Peyer's patch (tissue), 4 donors: ENCODE data around the gene KDM3A. TPM values are rescaled to one million over a fixed set of nuclear protein-coding genes. Genes with fewer than 3 reads are reported as not detected.
"Not testable (repeated sequence)": the region's sequence is repeated elsewhere in the genome, so short reads cannot be mapped to it uniquely, and the experiment has no call there.

Source experiments
- DNase-seq, 3 donors: peaks; one replicate each; pipeline ENCODE4 v3.0.0-alpha.2; 2017 to 2019
- H3K27ac ChIP-seq, 4 donors: fragments of 200-600 bp; sonication (generic); one replicate each; pipeline ENCODE4 v1.5.1; 2016 to 2019
- H3K27me3 ChIP-seq, 2 donors: fragments of 200-600 bp; sonication (generic); one replicate each; pipeline ENCODE4 v1.5.1; 2019
- H3K36me3 ChIP-seq, 3 donors: fragments of 200-600 bp; sonication (generic); one replicate each; pipeline ENCODE4 v1.5.1; 2016 to 2019
- H3K4me1 ChIP-seq, 4 donors: fragments of 200-600 bp; sonication (generic); one replicate each; pipeline ENCODE4 v1.5.1; 2016 to 2019
- H3K4me3 ChIP-seq, 4 donors: fragments of 200-600 bp; sonication (generic); 1 replicate in 3 of 4; 2 replicates in 1 of 4; pipeline ENCODE4 v1.5.1; 2016 to 2019; ENCODE audit warnings: mild to moderate bottlenecking in 1 of 4
- H3K9me3 ChIP-seq, 4 donors: fragments of 200-600 bp; sonication (generic); one replicate each; pipeline ENCODE4 v1.5.1; 2016 to 2019; ENCODE audit warnings: mild to moderate bottlenecking in 1 of 4
- POLR2A ChIP-seq, 2 donors: fragments of 450-650 bp; IDR thresholded peaks; one replicate each; pipeline ENCODE4 v1.5.1; 2017; ENCODE audit warnings: antibody characterized with exemption in 2 of 2, mild to moderate bottlenecking in 2 of 2, moderate library complexity in 2 of 2
- total RNA-seq, 4 donors: library from RNA; depleted of rRNA; stranded (reverse); fragments of >200 nt; gene quantifications; one replicate each; pipeline ENCODE4 v1.1.0, GENCODE V29; 2016
- TF ChIP-seq, protein P1 (sequence below), 6 experiments: fragments of 450-650 bp in 4 of 6; fragments of 200-600 bp in 2 of 6; sonication (generic) in 1 of 6; IDR thresholded peaks; one replicate each; pipeline ENCODE4 v1.5.1; 2017 to 2019; ENCODE audit warnings: antibody characterized with exemption in 6 of 6, mild to moderate bottlenecking in 3 of 6, moderate library complexity in 1 of 6

Gene KDM3A
- total RNA-seq, 4 donors from 2014 or later, result 42.9 to 93.1 (median 61.1) TPM

DNA sequence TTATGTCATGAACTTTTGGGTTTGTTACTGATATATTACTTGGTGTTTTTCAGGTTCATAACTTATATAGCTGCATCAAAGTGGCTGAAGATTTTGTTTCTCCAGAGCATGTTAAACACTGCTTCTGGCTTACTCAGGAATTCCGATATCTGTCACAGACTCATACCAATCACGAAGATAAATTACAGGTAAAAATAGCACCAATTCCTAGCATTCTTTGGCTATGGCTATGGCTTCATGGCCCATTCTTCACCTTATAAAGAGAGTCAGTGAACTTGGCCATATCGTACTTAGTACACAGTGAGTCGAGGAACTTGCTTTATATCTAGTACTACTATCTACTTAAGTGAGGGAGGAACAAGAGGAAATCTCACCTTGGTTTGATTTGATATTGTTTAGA, 49.9 kb downstream of the KDM3A start:
- Histone ChIP-seq H3K27me3 (no peaks in the 10 kb centered on the region), H3K4me1 (no peaks in the 10 kb centered on the region), H3K36me3 (peaks cover 0 to 96% (median 0%) of the 10 kb centered on the region in 3 donors), H3K4me3 (no peak overlapping the region), H3K9me3 (no peaks in the 10 kb centered on the region), H3K27ac (no peak overlapping the region)
- no peak for TF ChIP-seq POLR2A (IDR thresholded peaks at IDR 0.05)
- TF ChIP-seq, protein P1, sequence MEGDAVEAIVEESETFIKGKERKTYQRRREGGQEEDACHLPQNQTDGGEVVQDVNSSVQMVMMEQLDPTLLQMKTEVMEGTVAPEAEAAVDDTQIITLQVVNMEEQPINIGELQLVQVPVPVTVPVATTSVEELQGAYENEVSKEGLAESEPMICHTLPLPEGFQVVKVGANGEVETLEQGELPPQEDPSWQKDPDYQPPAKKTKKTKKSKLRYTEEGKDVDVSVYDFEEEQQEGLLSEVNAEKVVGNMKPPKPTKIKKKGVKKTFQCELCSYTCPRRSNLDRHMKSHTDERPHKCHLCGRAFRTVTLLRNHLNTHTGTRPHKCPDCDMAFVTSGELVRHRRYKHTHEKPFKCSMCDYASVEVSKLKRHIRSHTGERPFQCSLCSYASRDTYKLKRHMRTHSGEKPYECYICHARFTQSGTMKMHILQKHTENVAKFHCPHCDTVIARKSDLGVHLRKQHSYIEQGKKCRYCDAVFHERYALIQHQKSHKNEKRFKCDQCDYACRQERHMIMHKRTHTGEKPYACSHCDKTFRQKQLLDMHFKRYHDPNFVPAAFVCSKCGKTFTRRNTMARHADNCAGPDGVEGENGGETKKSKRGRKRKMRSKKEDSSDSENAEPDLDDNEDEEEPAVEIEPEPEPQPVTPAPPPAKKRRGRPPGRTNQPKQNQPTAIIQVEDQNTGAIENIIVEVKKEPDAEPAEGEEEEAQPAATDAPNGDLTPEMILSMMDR (IDR thresholded peaks at IDR 0.05), result no peak
- DNase-seq, result no peak

DNA sequence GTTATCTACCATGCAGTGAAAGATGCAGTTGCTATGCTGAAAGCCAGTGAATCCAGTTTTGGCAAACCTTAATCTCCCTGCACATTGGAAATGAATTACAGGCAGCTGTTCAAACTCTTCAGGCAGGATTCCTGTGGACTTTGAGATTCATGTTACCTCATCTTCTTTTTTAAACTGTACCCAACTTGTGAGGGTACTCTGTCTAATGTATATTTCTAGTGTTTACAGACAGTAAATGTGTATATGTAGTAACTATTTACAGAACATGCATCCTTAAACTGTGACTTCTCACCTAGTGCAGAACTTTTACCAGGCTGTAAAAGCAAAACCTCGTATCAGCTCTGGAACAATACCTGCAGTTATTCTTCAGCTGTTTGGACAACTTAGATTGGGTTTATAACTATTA, 50.9 kb downstream of the KDM3A start:
- DNase-seq, result no peak
- Histone ChIP-seq H3K27me3 (no peaks in the 10 kb centered on the region), H3K4me1 (no peaks in the 10 kb centered on the region), H3K27ac (no peak overlapping the region), H3K36me3 (peaks cover 0 to 96% (median 0%) of the 10 kb centered on the region in 3 donors), H3K9me3 (no peaks in the 10 kb centered on the region), H3K4me3 (no peak overlapping the region)
- no peak for TF ChIP-seq POLR2A (IDR thresholded peaks at IDR 0.05)
- TF ChIP-seq, protein P1 (IDR thresholded peaks at IDR 0.05), result no peak

DNA sequence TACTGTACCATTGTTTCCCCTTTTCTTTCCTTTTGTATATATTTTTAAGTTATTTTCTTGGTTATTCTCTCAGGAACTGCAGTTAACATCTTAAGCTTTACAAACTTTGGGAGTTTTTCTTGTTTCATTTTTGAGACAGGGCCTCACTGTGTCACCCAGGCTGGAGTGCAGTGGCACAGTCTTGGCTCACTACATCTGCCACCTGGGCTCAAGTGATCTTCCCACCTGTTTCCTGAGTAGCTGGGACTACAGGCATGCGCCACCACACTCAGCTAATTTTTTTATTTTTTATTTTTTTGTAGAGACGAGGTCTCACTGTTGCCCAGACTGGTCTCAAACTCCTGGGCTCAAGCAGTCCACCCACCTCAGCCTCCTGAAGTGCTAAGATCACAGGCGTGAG, 55.2 kb downstream of the KDM3A start:
- not testable (repeated sequence) for H3K27ac ChIP-seq, H3K4me3 ChIP-seq, DNase-seq, H3K4me1 ChIP-seq, H3K27me3 ChIP-seq
- Histone ChIP-seq H3K9me3 (peaks cover 0 to 14% (median 7%) of the 10 kb centered on the region in 4 donors), H3K36me3 (peaks cover 0 to 96% (median 3%) of the 10 kb centered on the region in 3 donors)

DNA sequence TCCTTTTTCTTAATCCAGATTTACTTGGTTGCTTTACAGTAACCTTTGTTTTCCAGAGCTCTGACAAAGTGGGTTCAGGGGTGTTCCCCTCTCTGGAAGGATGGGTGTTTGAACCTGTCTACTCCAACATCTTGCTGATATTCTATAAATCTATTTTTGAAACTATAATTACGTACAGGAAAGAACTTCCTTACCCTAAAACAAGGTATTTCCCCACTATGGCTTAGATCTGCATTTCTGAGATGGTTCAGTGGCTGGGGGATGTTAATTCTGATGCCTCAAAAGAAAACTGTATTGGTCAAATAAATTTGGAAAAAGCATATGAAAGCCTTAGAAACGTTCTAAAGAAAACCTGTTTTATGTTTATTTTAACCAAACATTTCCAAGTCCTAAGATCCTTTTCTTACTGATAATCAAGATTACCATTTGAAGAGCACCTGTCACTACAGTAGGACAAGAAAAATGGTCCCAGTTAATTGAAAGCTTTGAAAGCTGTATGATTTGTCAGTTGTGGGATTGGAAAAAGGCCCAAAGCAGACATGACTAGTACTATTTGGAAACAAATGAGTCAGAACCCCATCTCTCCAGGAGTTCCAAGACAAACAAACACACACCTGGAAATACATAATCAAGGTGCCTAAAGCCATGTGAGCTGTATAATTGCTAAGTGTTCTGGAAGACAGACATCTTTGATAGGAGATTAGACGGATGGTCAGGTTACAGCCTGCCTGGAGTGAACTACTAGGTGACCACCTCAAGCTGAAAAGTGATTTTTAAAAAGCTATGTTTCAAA, 57.5 kb downstream of the KDM3A start:
- no peak for DNase-seq
- TF ChIP-seq, protein P1 (IDR thresholded peaks at IDR 0.05), result no peak
- TF ChIP-seq POLR2A (IDR thresholded peaks at IDR 0.05), result no peak
- H3K27ac ChIP-seq, result no peak overlapping the region
- H3K4me3 ChIP-seq, result no peak overlapping the region
- peaks cover 0 to 93% (median 3%) of the 10 kb centered on the region in 3 donors for H3K36me3 ChIP-seq
- H3K9me3 ChIP-seq, result peaks cover 0 to 14% (median 7%) of the 10 kb centered on the region in 4 donors
- H3K4me1 ChIP-seq, result no peaks in the 10 kb centered on the region
- no peaks in the 10 kb centered on the region for H3K27me3 ChIP-seq

DNA sequence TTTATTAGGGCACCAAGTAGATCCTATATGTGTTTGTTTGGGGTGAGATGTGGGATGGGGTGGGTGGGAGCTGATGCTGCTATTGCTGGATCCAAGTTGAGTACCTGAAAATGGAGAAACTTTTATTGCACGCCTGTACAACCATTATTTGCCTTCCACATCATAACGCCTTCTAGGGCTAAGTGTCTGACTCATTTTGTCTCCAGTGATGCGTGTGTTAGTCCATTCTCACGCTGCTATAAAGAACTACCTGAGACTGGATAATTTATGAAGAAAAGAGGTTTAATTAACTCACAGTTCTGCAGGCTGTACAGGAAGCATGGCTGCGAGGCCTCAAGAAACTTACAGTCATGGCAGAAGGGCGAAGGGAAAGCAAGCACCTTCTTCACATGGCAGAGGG, 58.2 kb downstream of the KDM3A start:
- TF ChIP-seq POLR2A (IDR thresholded peaks at IDR 0.05), result no peak
- TF ChIP-seq, protein P1 (IDR thresholded peaks at IDR 0.05), result no peak
- Histone ChIP-seq H3K4me3 (no peak overlapping the region), H3K36me3 (peaks cover 0 to 93% (median 3%) of the 10 kb centered on the region in 3 donors), H3K27me3 (no peaks in the 10 kb centered on the region), H3K4me1 (no peaks in the 10 kb centered on the region), H3K27ac (no peak overlapping the region), H3K9me3 (peaks cover 0 to 14% (median 7%) of the 10 kb centered on the region in 4 donors)
- no peak for DNase-seq

DNA sequence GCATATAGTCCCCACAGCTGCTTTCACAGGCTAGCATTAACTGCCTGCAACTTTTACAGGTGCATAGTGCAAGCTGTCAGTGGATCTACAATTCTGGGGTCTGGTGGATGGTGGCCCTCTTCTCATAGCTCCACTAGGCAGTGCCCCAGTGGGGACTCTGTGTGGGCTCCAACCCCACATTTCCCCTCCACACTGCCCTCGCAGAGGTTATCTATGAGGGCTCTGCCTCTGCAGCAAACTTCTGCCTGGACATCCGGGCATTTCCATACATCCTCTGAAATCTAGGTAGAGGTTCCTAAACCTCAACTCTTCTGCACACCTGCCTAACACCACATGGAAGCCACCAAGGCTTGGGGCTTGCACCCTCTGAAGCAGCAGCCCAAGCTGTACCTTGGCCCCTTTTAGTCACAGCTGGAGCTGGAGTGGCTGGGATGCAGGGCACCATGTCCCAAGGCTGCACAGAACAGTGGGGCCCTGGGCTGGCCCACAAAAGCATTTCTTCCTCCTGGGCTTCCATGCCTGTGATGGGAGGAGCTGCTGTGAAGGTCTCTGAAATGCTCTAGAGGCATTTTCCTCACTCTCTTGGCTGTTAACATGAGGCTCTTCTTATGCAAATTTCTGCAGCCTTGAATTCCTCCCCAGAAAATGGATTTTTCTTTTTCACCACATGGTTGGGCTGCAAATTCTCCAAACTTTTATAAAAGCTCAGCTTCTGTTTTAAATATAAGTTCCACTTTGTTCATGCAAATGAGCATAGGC, 59.3 kb downstream of the KDM3A start:
- no peaks in the 10 kb centered on the region for H3K4me1 ChIP-seq
- peaks cover 0 to 94% (median 3%) of the 10 kb centered on the region in 3 donors for H3K36me3 ChIP-seq
- H3K27ac ChIP-seq, result no peak overlapping the region
- no peaks in the 10 kb centered on the region for H3K27me3 ChIP-seq
- TF ChIP-seq, protein P1 (IDR thresholded peaks at IDR 0.05), result no peak
- TF ChIP-seq POLR2A (IDR thresholded peaks at IDR 0.05), result no peak
- H3K9me3 ChIP-seq, result peaks cover 0 to 14% (median 7%) of the 10 kb centered on the region in 4 donors
- DNase-seq, result no peak
- no peak overlapping the region for H3K4me3 ChIP-seq
